ENCODE results near the gene BET1L.
"Not testable (repeated sequence)": the region's sequence is repeated elsewhere in the genome, so short reads cannot be mapped to it uniquely, and the experiment has no call there.

BET1L gene, protein sequence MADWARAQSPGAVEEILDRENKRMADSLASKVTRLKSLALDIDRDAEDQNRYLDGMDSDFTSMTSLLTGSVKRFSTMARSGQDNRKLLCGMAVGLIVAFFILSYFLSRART
- 60.1 to 67.2 reads per million in 2 donors for total RNA-seq

DNA sequence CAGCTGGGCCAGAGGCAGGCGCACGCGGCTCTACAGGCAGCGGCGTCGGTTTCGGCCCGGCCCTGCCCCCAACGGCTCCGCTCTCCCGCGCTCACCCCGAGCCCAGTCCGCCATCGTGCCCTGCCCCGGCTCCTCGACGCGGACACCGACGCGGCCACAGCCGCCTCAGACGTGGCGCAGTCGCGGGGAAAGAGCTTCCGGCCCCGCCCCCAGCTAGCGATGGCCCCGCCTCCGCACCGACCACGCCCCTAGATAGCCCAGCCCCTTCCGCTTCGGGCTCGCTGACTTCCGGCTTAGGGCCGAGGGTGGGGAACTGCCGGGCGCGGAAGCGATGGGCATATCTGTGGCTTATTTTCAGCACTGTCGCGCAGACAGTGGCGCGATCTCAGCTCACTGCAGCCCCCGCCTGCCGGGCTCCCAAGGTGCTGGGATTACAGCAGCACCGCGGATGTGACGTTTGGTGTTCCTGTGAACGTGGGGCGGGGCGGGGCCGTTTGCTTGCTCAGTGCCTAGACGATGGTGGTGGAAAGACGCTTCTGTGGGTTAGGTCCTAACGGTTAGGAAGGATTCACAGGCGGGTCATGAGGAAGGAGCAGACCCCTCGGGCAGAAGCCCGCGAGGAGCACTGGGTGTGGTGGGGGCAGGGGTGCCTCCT lies at the start of gene BET1L, which contains the start of gene RIC8A:
TSS of gene BET1L (minus strand) at position 192 of the 655 bp plus-strand sequence. CDS start at position 114, 78 bp downstream.
TSS of gene RIC8A (plus strand) at position 501 of the 655 bp plus-strand sequence. CDS start 1,147 bp downstream, outside the sequence.
- peak; percentile 94 for DNase-seq

DNA sequence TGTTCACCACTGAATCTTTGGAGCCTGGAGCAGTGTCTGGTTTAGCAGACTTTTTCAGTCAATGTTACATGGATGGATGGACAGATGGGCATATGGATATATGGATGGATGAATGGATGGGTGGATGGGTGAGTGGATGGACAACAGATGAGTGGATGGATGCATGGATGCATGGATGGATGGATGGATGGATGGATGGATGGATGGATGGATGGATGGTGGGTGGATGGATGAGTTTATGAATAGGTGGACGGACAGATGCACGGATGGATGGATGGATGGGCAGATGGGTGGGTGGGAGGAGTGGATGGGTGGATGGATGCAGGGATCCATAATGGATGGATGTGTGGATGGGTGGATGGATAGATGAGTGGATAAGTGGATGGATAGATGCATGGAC lies 48.6 kb upstream of the BET1L start:
- DNase-seq: no peak

DNA sequence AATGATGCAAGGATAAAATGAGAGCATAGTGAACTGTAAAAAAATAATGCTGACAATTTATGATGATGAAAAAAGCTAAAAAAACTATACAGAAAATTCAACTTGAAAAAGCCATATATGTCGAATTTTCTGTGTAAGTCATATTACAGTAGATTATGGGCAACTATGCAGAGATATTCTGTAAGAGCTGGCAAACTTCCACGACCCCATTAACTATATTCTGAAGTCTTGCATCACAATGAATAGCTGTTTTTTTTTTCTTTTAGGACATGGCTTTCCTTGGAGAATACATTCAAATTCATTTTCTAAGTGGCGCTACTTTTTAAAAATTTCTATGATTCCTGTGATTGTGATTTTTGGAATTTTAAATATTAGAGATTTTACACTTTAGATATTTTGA lies 48.0 kb upstream of the BET1L start:
- no peak for DNase-seq

DNA sequence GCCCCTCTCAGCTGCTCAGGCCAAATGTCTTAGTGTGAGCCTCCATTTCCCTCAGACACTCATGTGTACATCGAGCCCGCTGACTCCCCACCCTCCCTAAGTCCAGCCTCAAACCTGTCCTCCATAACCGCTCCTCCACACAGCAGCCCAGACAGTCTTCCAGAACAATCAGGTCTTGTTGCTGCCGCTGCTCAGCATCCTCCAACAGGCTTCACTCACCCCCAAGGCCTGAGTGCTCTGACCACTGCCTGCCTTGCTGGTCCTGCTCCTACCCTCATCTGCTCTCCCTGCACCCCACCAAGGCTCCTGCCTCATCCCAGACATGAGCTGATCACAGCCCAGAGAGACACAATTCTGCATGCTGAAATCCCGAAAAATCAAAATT lies 46.7 kb upstream of the BET1L start:
- DNase-seq: no peak

DNA sequence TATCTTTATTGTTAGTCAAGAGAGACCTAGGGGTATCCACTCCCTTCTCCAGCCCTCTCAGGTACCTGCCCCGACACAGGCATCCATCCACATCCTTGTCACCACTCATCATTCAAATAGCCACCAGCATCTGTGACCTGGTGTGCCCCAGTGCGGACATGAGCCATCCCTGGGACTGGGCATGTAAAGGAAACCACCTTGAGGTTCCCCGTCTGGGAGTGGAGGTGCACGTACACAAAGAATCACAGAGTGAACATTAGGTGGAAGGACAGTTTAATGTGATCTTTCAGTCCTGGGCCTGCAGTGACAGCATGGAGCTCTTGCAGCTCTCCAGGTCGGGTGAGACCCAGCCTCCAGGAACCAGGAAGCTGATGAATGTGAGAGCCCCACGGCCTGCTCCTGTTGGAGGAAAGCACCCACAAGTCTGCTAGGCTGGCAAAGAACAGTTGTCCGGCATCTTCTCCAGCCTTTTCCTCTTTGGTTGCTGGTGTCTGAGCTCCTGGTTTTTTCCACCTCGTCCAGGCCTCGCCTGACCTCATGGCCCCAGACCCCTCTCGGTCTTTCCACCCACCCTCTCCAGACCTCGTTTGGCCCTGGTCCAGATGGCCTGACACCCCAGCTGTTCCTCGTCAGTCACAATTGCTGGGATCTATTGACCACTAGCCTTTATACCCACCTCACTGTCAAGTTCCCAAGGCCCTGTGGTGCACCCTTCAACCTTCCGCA lies 46.1 kb upstream of the BET1L start:
- DNase-seq: no peak

DNA sequence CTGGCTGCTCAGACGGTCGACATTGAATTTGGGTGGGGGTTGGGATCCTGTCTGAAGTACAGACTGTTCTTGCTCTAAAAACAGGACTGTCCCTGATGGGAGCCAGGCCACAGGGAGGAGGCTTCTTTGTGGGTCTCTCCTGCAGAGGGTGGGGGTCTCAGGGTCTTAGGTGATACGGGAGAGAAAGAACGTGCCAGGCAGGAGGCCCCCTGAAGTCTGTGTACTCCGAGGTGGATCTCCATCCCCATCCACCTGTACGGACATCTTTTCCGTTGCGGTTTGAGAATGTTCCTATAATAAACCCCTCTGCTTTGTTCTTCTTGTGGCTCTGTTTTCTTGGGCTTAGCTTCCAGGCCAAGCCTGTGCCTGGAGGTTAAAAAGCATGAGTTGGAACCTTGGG lies 45.5 kb upstream of the BET1L start:
- no peak for DNase-seq

DNA sequence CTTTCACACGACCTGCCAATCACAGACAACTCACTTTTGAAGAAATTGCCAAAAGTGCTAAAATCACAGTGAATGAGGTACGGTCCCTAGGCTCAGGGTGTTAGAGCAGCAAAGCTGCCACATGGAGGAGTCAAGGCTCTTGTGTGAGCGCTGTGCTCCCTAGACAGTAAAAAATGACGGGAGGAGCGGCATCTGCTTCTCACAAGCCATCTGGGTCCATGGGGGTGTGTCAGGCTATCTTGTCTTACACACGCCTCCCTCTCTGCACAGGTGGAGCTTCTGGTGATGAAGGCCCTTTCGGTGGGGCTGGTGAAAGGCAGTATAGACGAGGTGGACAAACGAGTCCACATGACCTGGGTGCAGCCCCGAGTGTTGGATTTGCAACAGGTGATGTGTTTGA lies 44.4 kb upstream of the BET1L start:
- no peak for DNase-seq

DNA sequence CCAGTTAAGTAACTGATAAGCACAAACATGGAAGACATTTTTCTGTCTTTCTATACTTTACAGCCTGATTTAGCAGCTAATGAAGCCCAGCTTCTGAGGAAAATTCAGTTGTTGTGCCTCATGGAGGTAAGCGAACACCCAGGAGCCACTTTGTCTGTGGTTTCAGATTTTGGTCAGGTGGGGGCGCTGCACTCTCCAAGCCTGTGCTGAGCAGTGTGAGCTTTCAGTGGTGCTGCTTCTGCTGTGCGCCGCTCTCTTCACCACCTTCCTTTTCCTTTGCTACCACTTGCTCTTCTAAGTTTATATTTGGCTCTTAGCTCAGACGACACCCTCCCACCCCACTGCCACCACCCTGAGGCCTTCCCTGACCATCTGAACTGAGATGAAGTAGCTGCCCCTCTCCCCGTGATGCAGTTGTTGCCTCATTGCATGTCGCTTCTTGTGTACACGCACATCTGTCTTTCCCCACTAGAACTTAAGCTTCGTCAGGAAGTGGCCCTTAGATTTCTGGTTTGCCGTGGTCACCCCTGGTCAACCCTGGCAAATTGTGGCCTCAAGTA lies 43.6 kb upstream of the BET1L start:
- DNase-seq: no peak

DNA sequence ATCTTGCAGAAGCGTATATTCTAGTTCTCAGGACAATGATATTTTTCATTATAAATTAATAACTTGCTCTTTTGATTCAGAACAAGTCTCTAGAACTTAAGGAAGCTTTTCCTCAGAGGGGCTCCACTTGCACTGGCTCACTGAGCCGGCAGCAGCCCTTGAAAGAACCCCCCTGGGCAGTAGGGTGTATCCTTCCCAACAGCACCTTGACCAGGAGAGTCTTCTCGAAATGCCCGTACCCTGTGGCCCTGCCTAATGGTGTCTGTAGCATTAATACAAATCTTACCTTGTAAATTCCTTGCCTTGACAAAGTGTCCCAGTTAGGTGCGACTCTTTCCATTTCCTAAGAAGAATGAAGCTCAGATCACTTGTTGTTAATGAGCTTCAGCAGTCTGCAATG lies 43.1 kb upstream of the BET1L start:
- DNase-seq: no peak

DNA sequence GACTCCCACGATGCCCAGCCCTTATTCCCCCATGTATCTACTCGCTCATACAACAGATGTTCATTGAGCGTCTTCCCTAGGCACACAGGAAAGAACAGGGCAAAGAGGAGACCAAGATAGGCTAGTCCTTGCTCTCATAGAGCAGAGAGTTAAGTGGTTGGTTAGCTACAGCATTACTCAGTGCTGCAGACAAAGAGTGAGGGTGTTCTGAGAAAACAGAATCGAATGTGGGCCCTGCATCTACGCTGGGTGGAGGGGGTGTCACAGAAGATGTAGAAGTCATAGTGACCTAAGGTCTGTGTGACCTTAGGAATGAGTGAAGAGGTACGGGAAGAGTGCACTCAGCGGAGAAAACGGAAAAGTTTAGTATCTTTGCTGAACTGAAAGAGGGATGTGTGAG lies 41.9 kb upstream of the BET1L start:
- no peak for DNase-seq

DNA sequence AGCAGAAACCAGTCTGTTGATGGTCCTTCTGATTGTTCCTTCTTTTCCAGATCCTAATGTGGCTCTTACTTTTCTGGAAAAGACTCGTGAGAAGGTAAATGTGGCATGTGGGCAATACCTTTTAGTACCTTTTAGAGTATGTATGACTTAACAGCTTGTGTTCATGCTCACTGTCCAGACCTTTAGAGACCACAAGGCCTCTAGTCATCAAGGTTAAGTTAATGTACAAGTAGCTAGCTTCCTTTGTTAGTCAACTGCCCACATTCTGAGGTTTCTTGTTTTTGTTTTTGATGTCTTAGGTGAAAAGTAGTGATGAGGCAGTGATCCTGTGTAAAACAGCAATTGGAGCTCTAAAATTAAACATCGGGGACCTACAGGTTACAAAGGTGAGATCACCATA lies 37.2 kb upstream of the BET1L start:
- DNase-seq: no peak

DNA sequence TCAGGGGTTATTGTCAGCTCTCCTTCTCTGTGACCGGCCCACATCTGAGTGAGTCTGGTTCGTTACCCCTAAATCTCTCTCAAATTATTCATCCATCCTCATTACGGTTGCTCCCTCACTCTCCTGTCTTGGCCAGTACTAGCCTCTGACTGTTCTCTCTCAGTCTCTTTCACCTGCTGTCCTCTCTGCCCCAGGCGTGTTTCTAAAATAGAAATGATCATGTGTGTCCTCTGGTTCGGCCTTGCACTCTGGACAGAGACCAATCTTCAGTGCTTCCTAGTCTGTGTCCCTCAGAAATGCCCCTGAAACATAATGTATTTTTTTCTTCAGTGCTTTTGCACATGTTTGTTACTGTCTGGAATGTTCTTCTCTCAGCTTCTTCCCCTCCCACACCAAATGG lies 34.4 kb upstream of the BET1L start:
- DNase-seq: no peak

DNA sequence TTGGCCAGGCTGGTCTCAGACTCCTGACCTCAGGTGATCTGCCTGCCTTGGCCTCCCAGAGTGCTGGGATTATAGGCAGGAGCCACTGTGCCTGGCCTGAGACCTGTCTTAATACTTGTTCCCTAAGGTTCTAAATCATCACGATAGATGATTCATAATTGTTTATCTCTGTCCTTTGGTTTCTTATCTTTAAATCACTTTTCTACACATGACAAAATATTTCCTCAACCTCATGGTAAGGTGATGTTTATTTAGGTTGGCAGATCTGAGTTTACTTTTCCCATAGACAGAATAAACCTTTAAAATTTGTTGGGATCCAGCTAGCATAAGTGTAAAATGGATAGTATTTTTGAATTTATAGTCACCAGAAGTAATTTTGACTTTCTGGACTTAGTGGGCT lies 33.1 kb upstream of the BET1L start:
- no peak for DNase-seq

DNA sequence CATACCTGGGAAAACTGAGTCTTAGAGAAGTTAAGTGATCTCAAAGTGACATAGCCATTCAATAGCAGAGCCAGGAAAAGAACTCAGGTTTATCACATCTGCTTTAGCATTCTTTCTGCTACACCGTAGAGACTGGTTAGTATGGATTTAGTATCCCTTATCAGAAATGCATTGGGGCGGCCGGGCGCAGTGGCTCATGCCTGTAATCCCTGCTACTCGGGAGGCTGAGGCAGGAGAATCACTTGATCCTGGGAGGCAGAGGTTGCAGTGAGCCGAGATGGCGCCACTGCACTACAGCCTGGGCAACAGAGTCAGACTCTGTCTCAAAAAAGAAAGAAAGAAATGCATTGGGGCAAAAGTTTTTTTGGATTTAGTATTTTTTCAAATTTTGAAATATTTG lies 31.1 kb upstream of the BET1L start:
- not testable (repeated sequence) for DNase-seq

DNA sequence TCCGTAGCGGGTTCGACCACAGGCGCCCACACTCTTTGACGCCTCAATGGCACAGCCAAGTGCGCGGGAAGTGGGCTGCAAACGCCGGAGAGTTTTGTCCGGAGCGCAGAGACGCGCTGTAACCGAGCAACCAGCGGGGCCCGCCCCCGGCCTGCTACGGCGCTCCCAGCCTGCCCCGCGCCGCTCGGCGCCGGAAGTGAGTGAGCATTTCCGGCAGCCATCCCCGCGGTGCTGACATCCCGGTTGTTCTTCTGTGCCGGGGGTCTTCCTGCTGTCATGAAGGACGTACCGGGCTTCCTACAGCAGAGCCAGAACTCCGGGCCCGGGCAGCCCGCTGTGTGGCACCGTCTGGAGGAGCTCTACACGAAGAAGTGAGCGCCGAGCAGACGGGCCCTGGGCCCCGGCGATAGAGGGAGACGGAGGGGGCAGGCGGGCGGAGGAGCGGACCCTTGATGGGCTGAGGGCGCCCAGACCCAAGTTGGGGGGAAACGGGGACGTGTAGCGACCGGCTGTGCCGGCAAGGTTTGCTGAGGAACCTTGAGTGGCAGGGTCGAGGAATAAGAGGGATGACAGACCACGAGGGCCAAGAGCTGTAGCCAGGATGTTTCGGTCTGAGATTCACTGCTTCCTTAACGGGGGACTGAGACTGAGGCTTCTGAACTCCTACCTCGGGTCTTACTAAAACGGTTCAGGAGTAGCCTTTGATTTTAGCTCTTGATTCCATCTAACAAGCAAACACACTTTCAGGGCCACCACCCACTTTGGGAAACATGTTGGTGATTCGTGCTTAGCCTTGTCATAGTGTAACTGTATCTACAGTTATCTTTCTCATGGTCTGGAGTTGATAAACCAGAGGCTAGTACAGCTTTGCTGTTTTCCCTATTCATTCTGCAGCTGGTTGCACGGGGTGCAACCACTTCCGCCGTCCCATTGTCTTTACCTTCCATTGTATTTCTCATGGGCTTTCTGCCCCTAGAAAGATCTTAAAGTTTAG lies 29.9 kb upstream of the BET1L start, which contains the start of gene PSMD13:
TSS of gene PSMD13 (plus strand) at position 203 of the 994 bp plus-strand sequence. CDS start at position 277, 74 bp downstream.
- peak; percentile 78 for DNase-seq

DNA sequence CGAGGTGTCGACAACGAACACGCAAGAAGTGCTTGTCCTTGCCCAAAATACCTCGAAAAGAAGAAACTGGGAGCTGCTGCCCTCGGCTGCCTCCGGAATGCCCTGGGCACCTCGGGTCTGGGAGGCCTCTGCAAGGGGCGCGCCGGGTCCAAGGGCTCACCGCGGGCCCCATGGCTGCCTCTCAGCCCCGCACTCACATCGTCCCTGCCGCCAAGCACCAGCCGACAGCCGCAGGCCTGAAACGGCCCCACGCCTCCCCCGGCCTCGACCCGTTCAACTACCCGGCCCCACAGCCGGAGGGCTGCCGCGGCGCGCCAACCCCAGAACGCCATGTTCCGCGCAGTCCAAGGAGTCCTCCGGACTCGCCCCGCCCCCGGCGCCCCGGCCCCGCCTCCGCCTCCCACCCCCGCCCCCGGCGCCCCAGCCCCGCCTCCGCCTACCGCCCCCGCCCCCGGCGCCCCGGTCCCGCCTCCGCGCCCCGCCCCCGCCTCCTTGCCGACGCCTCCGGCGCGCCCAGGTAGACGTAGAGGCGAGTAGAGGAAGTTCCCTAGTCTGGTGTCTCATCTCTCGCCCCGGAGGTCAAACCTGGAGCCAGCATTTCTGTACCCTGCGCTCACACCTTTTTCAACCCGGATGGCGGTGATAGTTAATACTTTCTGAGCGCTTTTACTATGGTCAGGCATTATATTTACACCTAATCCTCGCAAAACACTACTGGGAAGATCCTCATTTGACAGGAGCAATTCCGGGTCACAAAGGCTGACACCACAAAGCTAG lies 29.0 kb upstream of the BET1L start, which contains the start of gene SIRT3:
TSS of gene SIRT3 (minus strand) at position 346 of the 777 bp plus-strand sequence. CDS start at position 332, 14 bp downstream.
- peak; percentile 81 for DNase-seq

DNA sequence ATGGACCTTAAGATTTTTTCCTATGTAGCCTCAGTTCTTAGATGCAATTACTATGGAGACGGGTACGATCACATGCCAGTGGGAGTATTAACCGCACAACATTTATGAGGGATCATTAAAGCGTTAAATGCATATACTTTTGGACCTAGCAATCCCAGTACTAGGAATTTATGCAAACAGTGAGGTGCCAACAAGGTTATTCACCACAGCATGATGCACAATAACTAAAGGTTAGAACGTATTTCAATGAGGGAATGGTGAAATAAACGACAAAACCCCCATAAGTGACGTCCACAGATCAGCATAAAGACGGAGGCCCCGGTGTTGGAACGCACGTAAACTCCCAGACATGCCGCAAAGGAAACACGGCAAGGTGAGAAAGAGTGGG lies 28.4 kb upstream of the BET1L start:
- no peak for DNase-seq

DNA sequence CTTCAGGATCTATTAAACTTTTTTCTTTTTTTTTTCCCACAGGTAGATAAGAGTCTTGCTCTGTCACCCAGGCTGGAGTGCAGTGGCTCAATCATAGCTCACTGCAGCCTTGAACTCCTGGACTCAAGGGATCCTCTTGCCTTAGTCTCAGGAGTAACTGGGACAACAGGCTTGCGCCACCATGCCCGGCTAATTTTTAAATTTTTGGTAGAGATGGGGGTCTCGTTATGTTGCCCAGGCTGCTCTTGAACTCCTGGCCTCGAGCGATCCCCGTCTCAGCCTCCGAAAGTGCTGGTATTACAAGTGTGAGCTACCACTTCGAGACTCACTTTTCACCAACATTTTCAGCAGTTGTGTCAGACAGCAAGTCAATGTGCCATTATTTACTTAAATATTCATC lies 28.0 kb upstream of the BET1L start:
- DNase-seq: no peak

DNA sequence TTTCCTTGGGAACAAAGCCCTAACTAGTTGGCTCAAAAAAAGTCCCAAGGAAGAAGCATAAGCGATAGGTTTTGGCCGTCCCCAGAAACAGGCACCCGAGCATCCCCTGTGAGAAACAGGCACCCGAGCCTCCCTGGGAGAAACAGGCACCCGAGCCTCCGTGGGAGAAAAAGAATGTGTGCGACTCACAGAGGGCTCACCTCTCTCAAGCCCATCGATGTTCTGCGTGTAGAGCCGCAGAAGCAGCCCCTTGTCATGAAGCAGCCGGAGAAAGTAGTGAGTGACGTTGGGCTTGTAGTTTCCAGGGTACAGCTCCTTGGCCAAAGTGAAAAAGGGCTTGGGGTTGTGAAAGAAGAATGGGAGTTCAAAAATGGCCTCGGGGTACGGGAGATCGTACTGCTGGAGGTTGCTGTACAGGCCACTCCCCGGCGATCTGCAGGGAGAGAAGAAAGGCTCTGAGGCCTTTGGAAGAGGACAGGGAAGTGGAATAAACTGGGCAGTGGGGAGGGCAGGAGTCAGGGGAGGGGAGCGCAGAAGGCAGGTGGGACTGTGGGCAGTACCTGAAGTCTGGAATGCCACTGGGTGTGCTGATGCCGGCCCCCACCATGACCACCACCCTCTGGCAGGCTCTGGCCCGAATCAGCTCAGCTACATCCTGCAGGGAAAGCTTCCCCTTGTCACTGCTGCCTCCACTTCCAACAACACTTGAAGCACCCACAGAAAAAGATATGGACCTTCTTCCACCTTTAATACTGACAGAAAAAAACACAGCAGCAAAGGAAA lies 25.8 kb upstream of the BET1L start:
- DNase-seq: no peak

DNA sequence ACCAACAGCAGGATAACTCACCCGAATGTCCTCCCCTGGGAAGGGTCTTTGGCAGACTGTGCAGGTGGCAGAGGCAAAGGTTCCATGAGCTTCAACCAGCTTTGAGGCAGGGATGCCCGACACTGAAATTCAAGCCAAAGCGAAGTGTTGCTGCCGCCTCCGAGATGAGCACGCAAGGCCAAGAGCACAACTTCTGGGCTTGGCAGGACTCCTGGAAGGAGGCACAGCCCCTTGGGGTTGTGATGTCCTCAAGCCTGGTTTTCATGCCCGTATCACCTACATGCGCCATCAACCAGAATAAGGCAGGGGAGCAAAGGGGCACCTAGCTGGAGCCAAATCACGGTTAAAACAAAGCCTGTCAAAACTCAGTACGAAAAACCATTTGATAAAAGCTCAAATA lies 23.2 kb upstream of the BET1L start:
- DNase-seq: no peak
